ENCODE measurements around the gene PPP1R3E. TPM values are rescaled to one million over a fixed set of nuclear protein-coding genes. Genes with fewer than 3 reads are reported as not detected.

Gene PPP1R3E
- total and polyA plus RNA-seq, 2 of the 13 experiments (the other 11 are each of a cell fraction or from before 2014, with no cell fraction given), result 16.5 to 26.5 TPM

DNA sequence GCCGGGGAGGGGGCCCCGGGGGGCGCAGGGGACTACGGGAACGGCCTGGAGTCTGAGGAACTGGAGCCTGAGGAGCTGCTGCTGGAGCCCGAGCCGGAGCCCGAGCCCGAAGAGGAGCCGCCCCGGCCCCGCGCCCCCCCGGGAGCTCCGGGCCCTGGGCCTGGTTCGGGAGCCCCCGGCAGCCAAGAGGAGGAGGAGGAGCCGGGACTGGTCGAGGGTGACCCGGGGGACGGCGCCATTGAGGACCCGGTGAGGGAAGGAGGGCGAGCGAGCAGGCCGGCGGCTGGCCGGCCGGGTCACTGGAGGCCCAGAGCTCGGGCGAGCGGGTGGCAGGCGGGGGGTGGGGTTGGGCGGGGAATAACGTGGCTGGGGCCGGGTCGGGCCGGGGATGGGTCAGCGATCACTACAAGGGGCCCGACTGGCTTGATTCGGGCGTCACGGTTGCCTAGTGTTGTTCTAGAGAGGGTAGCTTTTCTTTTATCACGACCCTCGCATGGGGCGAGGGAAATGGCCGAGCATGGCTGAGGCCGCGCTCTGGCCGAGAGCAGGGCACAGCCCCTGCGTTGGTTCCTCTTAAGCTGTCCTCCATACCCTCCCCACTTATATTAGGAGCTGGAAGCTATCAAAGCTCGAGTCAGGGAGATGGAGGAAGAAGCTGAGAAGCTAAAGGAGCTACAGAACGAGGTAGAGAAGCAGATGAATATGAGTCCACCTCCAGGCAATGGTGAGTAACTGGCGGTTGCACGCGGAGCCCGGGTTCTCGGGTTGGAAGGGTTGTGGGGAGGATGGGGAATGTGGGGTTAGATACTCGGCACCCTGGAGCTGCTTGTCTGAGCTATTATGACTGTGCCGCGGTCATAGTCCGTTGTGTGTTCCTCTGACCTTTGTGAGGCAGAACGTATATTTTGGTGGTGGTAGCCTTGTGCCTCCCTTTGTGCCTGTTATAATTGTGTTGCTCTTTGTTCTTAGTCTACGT lies 19.2 kb upstream of the PPP1R3E start (continued):
- TF ChIP-seq AHR (CRISPR knock-in tag; IDR thresholded peaks at IDR 0.05), result peak; percentile 66; the same call in 1 of the 2 replicates
- TF ChIP-seq KLF11 (CRISPR knock-in tag; IDR thresholded peaks at IDR 0.05), result 0 out of 2 replicates have a peak, but pooled peaks have one; percentile 61
- TF ChIP-seq SCMH1 (CRISPR knock-in tag; IDR thresholded peaks at IDR 0.05; ENCODE audit: borderline replicate concordance), result no peak
- peak; percentile 86; the same call in 1 of the 2 replicates for TF ChIP-seq PAF1 (CRISPR knock-in tag; IDR thresholded peaks at IDR 0.05)
- peak; percentile 63; the same call in 1 of the 2 replicates for TF ChIP-seq NFATC3 (CRISPR knock-in tag; IDR thresholded peaks at IDR 0.05)
- TF ChIP-seq, protein P1, sequence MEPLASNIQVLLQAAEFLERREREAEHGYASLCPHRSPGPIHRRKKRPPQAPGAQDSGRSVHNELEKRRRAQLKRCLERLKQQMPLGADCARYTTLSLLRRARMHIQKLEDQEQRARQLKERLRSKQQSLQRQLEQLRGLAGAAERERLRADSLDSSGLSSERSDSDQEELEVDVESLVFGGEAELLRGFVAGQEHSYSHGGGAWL (CRISPR knock-in tag; IDR thresholded peaks at IDR 0.05), result peak; percentile 73
- TF ChIP-seq, protein P2, sequence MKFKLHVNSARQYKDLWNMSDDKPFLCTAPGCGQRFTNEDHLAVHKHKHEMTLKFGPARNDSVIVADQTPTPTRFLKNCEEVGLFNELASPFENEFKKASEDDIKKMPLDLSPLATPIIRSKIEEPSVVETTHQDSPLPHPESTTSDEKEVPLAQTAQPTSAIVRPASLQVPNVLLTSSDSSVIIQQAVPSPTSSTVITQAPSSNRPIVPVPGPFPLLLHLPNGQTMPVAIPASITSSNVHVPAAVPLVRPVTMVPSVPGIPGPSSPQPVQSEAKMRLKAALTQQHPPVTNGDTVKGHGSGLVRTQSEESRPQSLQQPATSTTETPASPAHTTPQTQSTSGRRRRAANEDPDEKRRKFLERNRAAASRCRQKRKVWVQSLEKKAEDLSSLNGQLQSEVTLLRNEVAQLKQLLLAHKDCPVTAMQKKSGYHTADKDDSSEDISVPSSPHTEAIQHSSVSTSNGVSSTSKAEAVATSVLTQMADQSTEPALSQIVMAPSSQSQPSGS (CRISPR knock-in tag; IDR thresholded peaks at IDR 0.05), result peak; percentile 48; the same call in 1 of the 2 replicates
- TF ChIP-seq ZNF317 (CRISPR knock-in tag; IDR thresholded peaks at IDR 0.05), result no peak; the same call in 1 of the 2 replicates
- 0 out of 2 replicates have a peak, but pooled peaks have one; percentile 32 for TF ChIP-seq ZNF761 (CRISPR knock-in tag; conservative IDR thresholded peaks at IDR 0.05)
- TF ChIP-seq ZNF724P (CRISPR knock-in tag; IDR thresholded peaks at IDR 0.05; ENCODE audit: borderline replicate concordance), result no peak
- TF ChIP-seq ZNF772 (CRISPR knock-in tag; IDR thresholded peaks at IDR 0.05), result 0 out of 2 replicates have a peak, but pooled peaks have one; percentile 19
- TF ChIP-seq, protein P3, sequence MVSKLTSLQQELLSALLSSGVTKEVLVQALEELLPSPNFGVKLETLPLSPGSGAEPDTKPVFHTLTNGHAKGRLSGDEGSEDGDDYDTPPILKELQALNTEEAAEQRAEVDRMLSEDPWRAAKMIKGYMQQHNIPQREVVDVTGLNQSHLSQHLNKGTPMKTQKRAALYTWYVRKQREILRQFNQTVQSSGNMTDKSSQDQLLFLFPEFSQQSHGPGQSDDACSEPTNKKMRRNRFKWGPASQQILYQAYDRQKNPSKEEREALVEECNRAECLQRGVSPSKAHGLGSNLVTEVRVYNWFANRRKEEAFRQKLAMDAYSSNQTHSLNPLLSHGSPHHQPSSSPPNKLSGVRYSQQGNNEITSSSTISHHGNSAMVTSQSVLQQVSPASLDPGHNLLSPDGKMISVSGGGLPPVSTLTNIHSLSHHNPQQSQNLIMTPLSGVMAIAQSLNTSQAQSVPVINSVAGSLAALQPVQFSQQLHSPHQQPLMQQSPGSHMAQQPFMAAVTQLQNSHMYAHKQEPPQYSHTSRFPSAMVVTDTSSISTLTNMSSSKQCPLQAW (CRISPR knock-in tag; IDR thresholded peaks at IDR 0.05), result peak; percentile 70
- 0 out of 2 replicates have a peak, but pooled peaks have one; percentile 40 for TF ChIP-seq SNAI1 (CRISPR knock-in tag; IDR thresholded peaks at IDR 0.05; ENCODE audit: borderline replicate concordance)
- no peak for TF ChIP-seq POLR2AphosphoS2 (IDR thresholded peaks at IDR 0.05; ENCODE audit: low read depth, low read length)
- TF ChIP-seq KDM3A (CRISPR knock-in tag; IDR thresholded peaks at IDR 0.05; ENCODE audit: low read depth), result 0 out of 2 replicates have a peak, but pooled peaks have one; percentile 33
- TF ChIP-seq ZNF124 (CRISPR knock-in tag; IDR thresholded peaks at IDR 0.05), result no peak
- TF ChIP-seq ZNF207 (IDR thresholded peaks at IDR 0.05; ENCODE audit: borderline replicate concordance), result no peak
- TF ChIP-seq KLF6 (CRISPR knock-in tag; IDR thresholded peaks at IDR 0.05), result 0 out of 2 replicates have a peak, but pooled peaks have one; percentile 64
- TF ChIP-seq, protein P4, sequence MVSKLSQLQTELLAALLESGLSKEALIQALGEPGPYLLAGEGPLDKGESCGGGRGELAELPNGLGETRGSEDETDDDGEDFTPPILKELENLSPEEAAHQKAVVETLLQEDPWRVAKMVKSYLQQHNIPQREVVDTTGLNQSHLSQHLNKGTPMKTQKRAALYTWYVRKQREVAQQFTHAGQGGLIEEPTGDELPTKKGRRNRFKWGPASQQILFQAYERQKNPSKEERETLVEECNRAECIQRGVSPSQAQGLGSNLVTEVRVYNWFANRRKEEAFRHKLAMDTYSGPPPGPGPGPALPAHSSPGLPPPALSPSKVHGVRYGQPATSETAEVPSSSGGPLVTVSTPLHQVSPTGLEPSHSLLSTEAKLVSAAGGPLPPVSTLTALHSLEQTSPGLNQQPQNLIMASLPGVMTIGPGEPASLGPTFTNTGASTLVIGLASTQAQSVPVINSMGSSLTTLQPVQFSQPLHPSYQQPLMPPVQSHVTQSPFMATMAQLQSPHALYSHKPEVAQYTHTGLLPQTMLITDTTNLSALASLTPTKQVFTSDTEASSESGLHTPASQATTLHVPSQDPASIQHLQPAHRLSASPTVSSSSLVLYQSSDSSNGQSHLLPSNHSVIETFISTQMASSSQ (IDR thresholded peaks at IDR 0.05; ENCODE audit: low read depth), result no peak; the same call in 1 of the 2 replicates
- TF ChIP-seq, protein P4 (CRISPR knock-in tag; IDR thresholded peaks at IDR 0.05; ENCODE audit: borderline replicate concordance), result peak; percentile 46; the same call in 1 of the 2 replicates
